Mucosa of stomach (tissue), 1 donor: ENCODE data around the gene GLRX5.

Experiments
- H3K27me3 ChIP-seq: one replicate; pipeline ENCODE4 v1.7.0; 2013; ENCODE audit warnings: mild to moderate bottlenecking, low read length; ENCODE audit not compliant: control insufficient read depth, insufficient read depth
- H3K36me3 ChIP-seq: one replicate; pipeline ENCODE4 v1.7.0; 2013; ENCODE audit warnings: low read length; ENCODE audit not compliant: control insufficient read depth, insufficient read depth
- H3K4me1 ChIP-seq: one replicate; pipeline ENCODE4 v1.7.0; 2013; ENCODE audit warnings: mild to moderate bottlenecking, low read length; ENCODE audit not compliant: control insufficient read depth, insufficient read depth
- H3K4me3 ChIP-seq: one replicate; pipeline ENCODE4 v1.7.0; 2013; ENCODE audit warnings: low read length
- H3K9ac ChIP-seq: one replicate; pipeline ENCODE4 v1.7.0; 2013; ENCODE audit warnings: mild to moderate bottlenecking, low read length, moderate library complexity
- H3K9me3 ChIP-seq: one replicate; pipeline ENCODE4 v1.7.0; 2013; ENCODE audit warnings: mild to moderate bottlenecking, low read length, moderate library complexity; ENCODE audit not compliant: control insufficient read depth
- donor health status: Pancreatic carcinoma.

The GLRX5 gene

GRCh38 chr14:95533391-95533821, 1.4 kb upstream of the GLRX5 start:
- no peaks in the 10 kb centered on the region for H3K36me3 ChIP-seq
- peak overlapping the region; percentile 76 for H3K9ac ChIP-seq
- H3K4me1 ChIP-seq, result peaks cover 42% of the 10 kb centered on the region
- H3K9me3 ChIP-seq, result no peaks in the 10 kb centered on the region
- peak overlapping the region; percentile 34 for H3K4me3 ChIP-seq
- H3K27me3 ChIP-seq, result no peaks in the 10 kb centered on the region

DNA sequence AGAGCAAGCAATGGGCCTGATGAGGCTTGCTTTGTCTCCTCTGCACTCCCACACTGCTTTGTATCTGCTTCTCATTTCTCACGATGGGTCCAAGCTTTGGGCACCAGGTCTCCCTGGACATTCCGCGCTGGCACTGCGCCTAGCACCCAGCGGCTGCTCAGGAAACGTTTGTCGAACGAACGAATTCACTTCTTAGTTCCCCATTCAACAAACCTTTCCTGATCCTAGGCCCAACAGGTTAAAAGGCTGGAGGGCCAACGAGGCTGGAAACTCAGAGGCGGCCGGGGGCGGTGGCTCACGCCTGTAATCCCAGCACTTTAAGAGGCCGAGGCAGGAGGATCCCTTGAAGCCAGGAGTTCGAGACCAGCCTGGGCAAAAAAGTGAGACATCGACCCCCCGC, 1.0 kb upstream of the GLRX5 start:
- H3K4me3 ChIP-seq, result peak overlapping the region; percentile 34
- peaks cover 42% of the 10 kb centered on the region for H3K4me1 ChIP-seq
- peak overlapping the region; percentile 76 for H3K9ac ChIP-seq
- no peaks in the 10 kb centered on the region for H3K36me3 ChIP-seq
- H3K9me3 ChIP-seq, result no peaks in the 10 kb centered on the region
- H3K27me3 ChIP-seq, result no peaks in the 10 kb centered on the region

DNA sequence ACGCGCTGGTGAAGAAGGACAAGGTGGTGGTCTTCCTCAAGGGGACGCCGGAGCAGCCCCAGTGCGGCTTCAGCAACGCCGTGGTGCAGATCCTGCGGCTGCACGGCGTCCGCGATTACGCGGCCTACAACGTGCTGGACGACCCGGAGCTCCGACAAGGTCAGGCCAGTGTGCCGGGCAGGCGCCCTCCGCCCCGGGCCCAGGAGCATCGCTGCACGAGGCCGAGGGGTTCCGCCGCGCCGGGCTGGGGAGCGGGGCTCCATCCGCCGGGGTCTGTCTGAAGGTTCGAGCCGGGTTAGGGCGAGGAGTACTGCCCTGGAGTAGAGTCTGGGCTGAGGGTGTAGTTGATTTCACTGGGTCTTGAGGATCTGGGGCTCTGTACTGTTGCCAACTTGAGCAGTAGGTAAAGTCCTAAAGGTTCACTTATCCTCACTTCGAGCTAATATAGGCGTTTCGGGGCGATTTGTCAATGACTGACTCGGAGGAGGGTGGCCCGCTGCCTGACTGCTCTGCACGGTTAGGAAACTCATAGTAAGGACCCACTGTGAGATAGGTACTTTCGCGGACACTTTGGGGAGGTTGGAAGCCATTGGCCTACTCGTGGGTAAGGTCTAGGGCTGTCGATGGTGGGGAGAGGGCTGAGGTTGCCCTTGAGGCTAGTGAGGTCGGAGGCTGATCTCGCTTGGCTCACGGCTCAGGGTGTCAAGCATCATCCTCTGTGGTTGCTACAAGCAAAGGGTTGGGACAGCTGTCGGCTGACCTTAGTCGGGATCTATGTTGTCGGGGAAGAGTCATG, 574 bp downstream of the GLRX5 start:
- H3K4me1 ChIP-seq, result peaks cover 42% of the 10 kb centered on the region
- H3K4me3 ChIP-seq, result peak overlapping the region; percentile 74
- peak overlapping the region; percentile 78 for H3K9ac ChIP-seq
- H3K27me3 ChIP-seq, result no peaks in the 10 kb centered on the region
- no peaks in the 10 kb centered on the region for H3K9me3 ChIP-seq
- H3K36me3 ChIP-seq, result no peaks in the 10 kb centered on the region

DNA sequence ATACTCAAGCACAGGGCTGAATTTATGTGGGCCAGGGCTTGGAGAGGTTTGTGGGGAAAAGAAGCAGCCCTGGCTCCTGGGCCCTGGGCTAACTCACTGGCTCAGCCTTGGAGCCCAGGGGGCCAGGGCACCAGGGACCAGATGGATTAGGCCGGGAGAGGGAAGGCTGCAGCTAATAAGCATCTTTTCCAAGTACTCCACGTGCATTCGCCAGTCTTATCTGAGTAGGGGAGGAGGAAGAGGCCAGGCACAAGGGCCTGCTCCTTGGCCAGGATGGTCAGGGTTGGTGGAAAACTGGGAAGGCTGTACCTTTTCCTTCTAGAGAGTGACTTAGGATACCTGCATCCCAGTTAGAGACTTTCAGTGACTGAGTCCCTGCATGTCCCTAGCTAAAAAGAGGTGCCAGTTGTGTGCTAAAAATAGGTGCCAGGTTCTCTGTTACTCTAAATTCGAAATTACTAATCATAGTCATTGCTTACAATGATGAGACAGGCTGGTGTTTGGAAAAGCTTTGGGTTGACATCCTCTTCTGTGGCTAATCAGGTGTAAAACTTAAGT, 1.3 kb downstream of the GLRX5 start:
- peaks cover 38% of the 10 kb centered on the region for H3K4me1 ChIP-seq
- H3K9ac ChIP-seq, result peak overlapping the region; percentile 78
- H3K9me3 ChIP-seq, result no peaks in the 10 kb centered on the region
- no peaks in the 10 kb centered on the region for H3K27me3 ChIP-seq
- no peaks in the 10 kb centered on the region for H3K36me3 ChIP-seq
- peak overlapping the region; percentile 74 for H3K4me3 ChIP-seq

- Histone ChIP-seq H3K4me3 (no peak overlapping the region), H3K9ac (peak overlapping the region; percentile 78), H3K4me1 (peaks cover 33% of the 10 kb centered on the region)
Observed at GRCh38 chr14:95536671-95537070, 1.8 kb downstream of the GLRX5 start.

DNA sequence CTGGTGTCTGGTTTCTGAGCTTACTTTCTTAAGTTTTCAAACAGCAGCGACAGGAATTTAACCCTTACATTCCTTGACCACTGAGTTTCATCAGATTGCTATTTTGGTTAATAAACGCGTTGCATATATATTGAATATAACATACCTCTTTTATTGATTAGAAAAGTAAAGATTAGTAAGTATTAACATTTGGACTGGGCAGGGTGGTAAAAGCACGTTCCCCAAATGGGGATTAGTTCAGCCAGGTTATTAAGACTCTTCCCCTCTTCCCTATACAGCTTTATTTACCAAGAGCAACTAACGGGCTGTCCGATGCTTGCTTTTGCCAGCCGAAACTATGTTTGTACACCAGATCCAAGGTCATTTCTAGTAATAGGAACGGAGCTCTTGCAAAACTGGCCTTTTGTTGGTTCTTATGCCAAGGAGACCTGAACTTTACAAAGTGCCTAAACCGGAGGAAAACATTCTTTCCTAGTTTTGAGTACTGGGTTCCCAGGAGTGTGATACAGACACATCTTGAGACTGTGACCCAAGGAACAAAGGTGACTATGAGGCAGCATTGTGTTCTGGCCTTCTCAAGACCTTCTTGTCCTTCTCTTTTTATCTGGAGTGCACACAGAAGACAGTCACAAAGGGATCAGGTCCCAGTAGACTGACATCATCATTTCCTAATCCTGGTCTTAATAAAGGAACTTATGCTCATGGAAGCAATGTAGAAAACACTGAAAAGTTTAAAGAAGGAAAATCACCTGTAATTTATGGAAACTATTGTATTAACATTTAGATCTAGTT, 2.6 kb downstream of the GLRX5 start:
- no peak overlapping the region for H3K9ac ChIP-seq
- no peaks in the 10 kb centered on the region for H3K36me3 ChIP-seq
- H3K4me1 ChIP-seq, result peaks cover 25% of the 10 kb centered on the region
- no peaks in the 10 kb centered on the region for H3K27me3 ChIP-seq
- no peak overlapping the region for H3K4me3 ChIP-seq
- no peaks in the 10 kb centered on the region for H3K9me3 ChIP-seq

More at GRCh38 chr14:95536671-95537070, 1.8 kb downstream of the GLRX5 start:
- Histone ChIP-seq H3K27me3 (no peaks in the 10 kb centered on the region), H3K9me3 (no peaks in the 10 kb centered on the region), H3K36me3 (no peaks in the 10 kb centered on the region)

GRCh38 chr14:95538801-95539509, 4.1 kb downstream of the GLRX5 start:
- H3K9ac ChIP-seq, result no peak overlapping the region
- H3K36me3 ChIP-seq, result no peaks in the 10 kb centered on the region
- H3K4me3 ChIP-seq, result no peak overlapping the region
- no peaks in the 10 kb centered on the region for H3K27me3 ChIP-seq
- no peaks in the 10 kb centered on the region for H3K9me3 ChIP-seq
- H3K4me1 ChIP-seq, result peaks cover 17% of the 10 kb centered on the region

GRCh38 chr14:95540236-95540855, 5.5 kb downstream of the GLRX5 start:
- Histone ChIP-seq H3K4me3 (no peak overlapping the region), H3K4me1 (peaks cover 17% of the 10 kb centered on the region), H3K27me3 (no peaks in the 10 kb centered on the region), H3K9me3 (no peaks in the 10 kb centered on the region), H3K36me3 (no peaks in the 10 kb centered on the region), H3K9ac (no peak overlapping the region)

GRCh38 chr14:95541346-95541745, 6.5 kb downstream of the GLRX5 start:
- Histone ChIP-seq H3K36me3 (no peaks in the 10 kb centered on the region), H3K9me3 (no peaks in the 10 kb centered on the region), H3K27me3 (no peaks in the 10 kb centered on the region), H3K4me3 (no peak overlapping the region), H3K4me1 (peaks cover 9% of the 10 kb centered on the region), H3K9ac (no peak overlapping the region)

DNA sequence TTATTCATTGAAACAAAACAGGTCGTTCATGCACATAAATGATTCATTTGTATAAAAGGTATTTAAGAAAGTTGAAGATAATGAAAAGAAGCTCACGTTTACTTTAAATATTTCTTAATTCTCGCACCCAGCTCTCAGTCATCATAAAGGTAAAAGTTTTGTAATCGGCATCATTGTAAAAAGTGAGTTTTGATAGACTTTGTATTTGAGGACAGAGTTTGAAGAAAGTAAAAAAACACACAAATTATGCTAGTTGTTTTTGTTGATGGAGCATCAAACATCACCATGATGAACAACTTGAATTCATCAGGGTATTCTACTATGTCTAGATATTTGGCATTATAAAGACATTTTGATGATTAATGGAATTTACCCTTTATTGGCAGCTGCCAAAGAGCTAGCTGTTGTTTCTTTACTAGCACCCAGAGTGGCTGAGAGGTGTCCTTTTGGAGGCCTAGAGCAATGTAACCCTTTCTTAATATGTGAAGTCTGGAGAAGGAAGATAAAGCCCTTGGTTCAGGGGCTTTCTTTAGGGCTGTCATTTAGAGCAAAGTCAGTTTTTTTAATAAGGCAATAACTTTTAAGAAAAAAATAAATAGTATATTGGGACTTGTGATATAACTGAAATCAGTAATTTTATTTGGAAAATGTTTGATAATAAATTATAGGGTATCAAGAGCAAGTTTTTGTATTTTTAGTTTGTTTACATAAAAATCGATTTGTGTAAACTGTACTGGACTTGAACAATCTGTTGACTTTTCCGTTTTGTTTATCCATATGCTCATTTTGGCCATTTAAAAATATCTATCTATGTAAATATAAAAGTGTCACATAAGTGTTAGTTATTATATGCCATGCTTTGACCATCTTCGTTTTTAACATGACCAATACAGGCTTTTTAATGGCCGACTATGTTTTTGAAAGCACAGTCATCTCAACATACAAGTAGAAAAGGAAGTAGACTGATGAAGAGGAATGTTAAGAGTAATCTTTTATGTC, 7.4 kb downstream of the GLRX5 start:
- Histone ChIP-seq H3K9ac (no peak overlapping the region), H3K4me3 (no peak overlapping the region), H3K36me3 (no peaks in the 10 kb centered on the region), H3K27me3 (no peaks in the 10 kb centered on the region), H3K9me3 (no peaks in the 10 kb centered on the region), H3K4me1 (peaks cover under 1% of the 10 kb centered on the region)
